Measurements from ENCODE around the gene DNM2. TPM values are rescaled to one million over a fixed set of nuclear protein-coding genes. Genes with fewer than 3 reads are reported as not detected.

Gene DNM2
- total and polyA plus RNA-seq, 2 of the 13 experiments (the other 11 are each of a cell fraction or from before 2014, with no cell fraction given), result 41.7 to 59.8 TPM

GRCh38 chr19:10764340-10764894 lies 46.5 kb downstream of the DNM2 start (continued):
- TF ChIP-seq, protein P1, sequence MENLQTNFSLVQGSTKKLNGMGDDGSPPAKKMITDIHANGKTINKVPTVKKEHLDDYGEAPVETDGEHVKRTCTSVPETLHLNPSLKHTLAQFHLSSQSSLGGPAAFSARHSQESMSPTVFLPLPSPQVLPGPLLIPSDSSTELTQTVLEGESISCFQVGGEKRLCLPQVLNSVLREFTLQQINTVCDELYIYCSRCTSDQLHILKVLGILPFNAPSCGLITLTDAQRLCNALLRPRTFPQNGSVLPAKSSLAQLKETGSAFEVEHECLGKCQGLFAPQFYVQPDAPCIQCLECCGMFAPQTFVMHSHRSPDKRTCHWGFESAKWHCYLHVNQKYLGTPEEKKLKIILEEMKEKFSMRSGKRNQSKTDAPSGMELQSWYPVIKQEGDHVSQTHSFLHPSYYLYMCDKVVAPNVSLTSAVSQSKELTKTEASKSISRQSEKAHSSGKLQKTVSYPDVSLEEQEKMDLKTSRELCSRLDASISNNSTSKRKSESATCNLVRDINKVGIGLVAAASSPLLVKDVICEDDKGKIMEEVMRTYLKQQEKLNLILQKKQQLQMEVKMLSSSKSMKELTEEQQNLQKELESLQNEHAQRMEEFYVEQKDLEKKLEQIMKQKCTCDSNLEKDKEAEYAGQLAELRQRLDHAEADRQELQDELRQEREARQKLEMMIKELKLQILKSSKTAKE (CRISPR knock-in tag; IDR thresholded peaks at IDR 0.05; ENCODE audit: borderline replicate concordance), result peak; percentile 100
- peak; percentile 92; the same call in 1 of the 2 replicates for TF ChIP-seq ZNF607 (CRISPR knock-in tag; IDR thresholded peaks at IDR 0.05; ENCODE audit: borderline replicate concordance)
- TF ChIP-seq, protein P2, sequence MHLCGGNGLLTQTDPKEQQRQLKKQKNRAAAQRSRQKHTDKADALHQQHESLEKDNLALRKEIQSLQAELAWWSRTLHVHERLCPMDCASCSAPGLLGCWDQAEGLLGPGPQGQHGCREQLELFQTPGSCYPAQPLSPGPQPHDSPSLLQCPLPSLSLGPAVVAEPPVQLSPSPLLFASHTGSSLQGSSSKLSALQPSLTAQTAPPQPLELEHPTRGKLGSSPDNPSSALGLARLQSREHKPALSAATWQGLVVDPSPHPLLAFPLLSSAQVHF (CRISPR knock-in tag; IDR thresholded peaks at IDR 0.05), result no peak
- peak; percentile 73 for TF ChIP-seq MTA1 (CRISPR knock-in tag; IDR thresholded peaks at IDR 0.05; ENCODE audit: borderline replicate concordance)
- TF ChIP-seq FOXJ3 (CRISPR knock-in tag; IDR thresholded peaks at IDR 0.05; ENCODE audit: borderline replicate concordance), result peak; percentile 75
- no peak for TF ChIP-seq ARHGAP35 (CRISPR knock-in tag; IDR thresholded peaks at IDR 0.05; ENCODE audit: borderline replicate concordance)
- TF ChIP-seq MBD4 (IDR thresholded peaks at IDR 0.05; ENCODE audit: borderline replicate concordance, low read length), result no peak
- no peak for TF ChIP-seq CSRNP2 (CRISPR knock-in tag; conservative IDR thresholded peaks at IDR 0.05; ENCODE audit: low read depth)
- TF ChIP-seq, protein P3, sequence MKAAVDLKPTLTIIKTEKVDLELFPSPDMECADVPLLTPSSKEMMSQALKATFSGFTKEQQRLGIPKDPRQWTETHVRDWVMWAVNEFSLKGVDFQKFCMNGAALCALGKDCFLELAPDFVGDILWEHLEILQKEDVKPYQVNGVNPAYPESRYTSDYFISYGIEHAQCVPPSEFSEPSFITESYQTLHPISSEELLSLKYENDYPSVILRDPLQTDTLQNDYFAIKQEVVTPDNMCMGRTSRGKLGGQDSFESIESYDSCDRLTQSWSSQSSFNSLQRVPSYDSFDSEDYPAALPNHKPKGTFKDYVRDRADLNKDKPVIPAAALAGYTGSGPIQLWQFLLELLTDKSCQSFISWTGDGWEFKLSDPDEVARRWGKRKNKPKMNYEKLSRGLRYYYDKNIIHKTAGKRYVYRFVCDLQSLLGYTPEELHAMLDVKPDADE (CRISPR knock-in tag; IDR thresholded peaks at IDR 0.05), result no peak
- no peak for TF ChIP-seq KLF12 (CRISPR knock-in tag; IDR thresholded peaks at IDR 0.05; ENCODE audit: borderline replicate concordance)
- TF ChIP-seq ZNF556 (CRISPR knock-in tag; IDR thresholded peaks at IDR 0.05; ENCODE audit: borderline replicate concordance), result peak; percentile 46; the same call in 1 of the 2 replicates
- peak; percentile 81; the same call in 1 of the 2 replicates for TF ChIP-seq YEATS2 (CRISPR knock-in tag; IDR thresholded peaks at IDR 0.05; ENCODE audit: borderline replicate concordance)
- no peak for TF ChIP-seq RBFOX2 (IDR thresholded peaks at IDR 0.05; ENCODE audit: low read depth, low read length)
- peak; percentile 84 for TF ChIP-seq GFI1 (CRISPR knock-in tag; IDR thresholded peaks at IDR 0.05; ENCODE audit: borderline replicate concordance)
- TF ChIP-seq TMF1 (CRISPR knock-in tag; IDR thresholded peaks at IDR 0.05; ENCODE audit: low read depth), result 0 out of 2 replicates have a peak, but pooled peaks have one; percentile 20
- TF ChIP-seq ZNF891 (CRISPR knock-in tag; IDR thresholded peaks at IDR 0.05), result peak; percentile 41; the same call in 1 of the 2 replicates
- TF ChIP-seq ZNF749 (CRISPR knock-in tag; IDR thresholded peaks at IDR 0.05; ENCODE audit: borderline replicate concordance), result peak; percentile 81; the same call in 1 of the 2 replicates
- TF ChIP-seq DPF2 (CRISPR knock-in tag; IDR thresholded peaks at IDR 0.05; ENCODE audit: borderline replicate concordance, low read depth), result peak; percentile 82
- TF ChIP-seq, protein P4, sequence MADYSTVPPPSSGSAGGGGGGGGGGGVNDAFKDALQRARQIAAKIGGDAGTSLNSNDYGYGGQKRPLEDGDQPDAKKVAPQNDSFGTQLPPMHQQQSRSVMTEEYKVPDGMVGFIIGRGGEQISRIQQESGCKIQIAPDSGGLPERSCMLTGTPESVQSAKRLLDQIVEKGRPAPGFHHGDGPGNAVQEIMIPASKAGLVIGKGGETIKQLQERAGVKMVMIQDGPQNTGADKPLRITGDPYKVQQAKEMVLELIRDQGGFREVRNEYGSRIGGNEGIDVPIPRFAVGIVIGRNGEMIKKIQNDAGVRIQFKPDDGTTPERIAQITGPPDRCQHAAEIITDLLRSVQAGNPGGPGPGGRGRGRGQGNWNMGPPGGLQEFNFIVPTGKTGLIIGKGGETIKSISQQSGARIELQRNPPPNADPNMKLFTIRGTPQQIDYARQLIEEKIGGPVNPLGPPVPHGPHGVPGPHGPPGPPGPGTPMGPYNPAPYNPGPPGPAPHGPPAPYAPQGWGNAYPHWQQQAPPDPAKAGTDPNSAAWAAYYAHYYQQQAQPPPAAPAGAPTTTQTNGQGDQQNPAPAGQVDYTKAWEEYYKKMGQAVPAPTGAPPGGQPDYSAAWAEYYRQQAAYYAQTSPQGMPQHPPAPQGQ (CRISPR knock-in tag; IDR thresholded peaks at IDR 0.05; ENCODE audit: borderline replicate concordance), result no peak
- no peak for TF ChIP-seq RNF2 (conservative IDR thresholded peaks at IDR 0.05; ENCODE audit: low read depth)

All from HepG2 (cell line).